CD8-positive, alpha-beta memory T cell (primary cell): ENCODE measurements around the gene ADPRM. TPM values are rescaled to one million over a fixed set of nuclear protein-coding genes. Genes with fewer than 3 reads are reported as not detected.

Experiments
- CTCF ChIA-PET: fragments of 350-600 bp; sonication (Branson Sonifier 250); formaldehyde crosslinking; loops from one replicate; lab custom pipeline; 2021; ENCODE audit warnings: antibody characterized with exemption; lab: Charles Lee
- POLR2A ChIA-PET: fragments of 350-600 bp; sonication (Branson Sonifier 250); formaldehyde crosslinking; loops from one replicate; lab custom pipeline; 2021; ENCODE audit warnings: antibody characterized with exemption; lab: Charles Lee
- DNase-seq, 5 donors: peaks; one replicate each; pipeline versions ENCODE4 v3.0.0 to v3.0.0-alpha.2; 2020 to 2022; ENCODE audit warnings: mixed read lengths in 1 of 5
- H3K27ac ChIP-seq: one replicate; pipeline ENCODE4 v1.7.0; 2013; ENCODE audit warnings: low read depth, mild to moderate bottlenecking, low read length, moderate library complexity
- H3K27me3 ChIP-seq: 2 replicates; pipeline ENCODE4 v1.7.0; 2013; ENCODE audit warnings: low read length, mild to moderate bottlenecking; ENCODE audit not compliant: insufficient read depth, poor library complexity, severe bottlenecking
- H3K36me3 ChIP-seq: 2 replicates; pipeline ENCODE4 v1.7.0; 2013; ENCODE audit warnings: mild to moderate bottlenecking, low read length, moderate library complexity; ENCODE audit not compliant: insufficient read depth
- H3K4me1 ChIP-seq: 2 replicates; pipeline ENCODE4 v1.7.0; 2013; ENCODE audit warnings: mild to moderate bottlenecking, low read length, moderate library complexity; ENCODE audit not compliant: insufficient read depth
- H3K4me3 ChIP-seq: 2 replicates; pipeline ENCODE4 v1.7.0; 2013; ENCODE audit warnings: mild to moderate bottlenecking, low read length
- H3K9me3 ChIP-seq: 2 replicates; pipeline ENCODE4 v1.7.0; 2013; ENCODE audit warnings: mild to moderate bottlenecking, low read length
- H3K27ac Mint-ChIP-seq, 8 donors: one replicate each; pipeline ENCODE4 v1.8.0; 2020 to 2021; ENCODE audit warnings: mixed read lengths in 8 of 8, mild to moderate bottlenecking in 6 of 8, inconsistent platforms in 3 of 8, moderate library complexity in 3 of 8
- H3K27me3 Mint-ChIP-seq, 2 donors: one replicate each; pipeline ENCODE4 v1.8.0; 2020 to 2021; ENCODE audit warnings: mixed read lengths in 2 of 2, mild to moderate bottlenecking in 1 of 2, moderate library complexity in 1 of 2
- H3K36me3 Mint-ChIP-seq, 3 donors: one replicate each; pipeline ENCODE4 v1.8.0; 2020 to 2021; ENCODE audit warnings: mixed read lengths in 3 of 3, inconsistent platforms in 1 of 3, mild to moderate bottlenecking in 1 of 3
- H3K4me1 Mint-ChIP-seq, 3 donors: one replicate each; pipeline ENCODE4 v1.8.0; 2020 to 2021; ENCODE audit warnings: mixed read lengths in 3 of 3, inconsistent platforms in 1 of 3, mild to moderate bottlenecking in 1 of 3
- H3K4me3 Mint-ChIP-seq, 7 donors: one replicate each; pipeline ENCODE4 v1.8.0; 2020 to 2021; ENCODE audit warnings: mixed read lengths in 7 of 7, mild to moderate bottlenecking in 6 of 7, moderate library complexity in 4 of 7, inconsistent platforms in 2 of 7
- H3K9me3 Mint-ChIP-seq, 5 donors: one replicate each; pipeline ENCODE4 v1.8.0; 2020 to 2022; ENCODE audit warnings: mixed read lengths in 5 of 5, mild to moderate bottlenecking in 3 of 5, moderate library complexity in 2 of 5, inconsistent platforms in 1 of 5
- polyA plus RNA-seq: library from polyadenylated mRNA; unstranded; fragments of 300-500 nt; fragmentation: Illumina TruSeq; gene quantifications from one replicate; pipeline ENCODE4 v1.2.3, GENCODE V29; 2021
- total RNA-seq, 2 experiments: library from RNA; stranded (reverse); gene quantifications; one replicate each; pipeline ENCODE4 v1.2.3, GENCODE V29; 2021

The ADPRM gene
- total and polyA plus RNA-seq, 3 experiments from 2014 or later, result 9.8 to 27.3 (median 10.0) TPM

DNA sequence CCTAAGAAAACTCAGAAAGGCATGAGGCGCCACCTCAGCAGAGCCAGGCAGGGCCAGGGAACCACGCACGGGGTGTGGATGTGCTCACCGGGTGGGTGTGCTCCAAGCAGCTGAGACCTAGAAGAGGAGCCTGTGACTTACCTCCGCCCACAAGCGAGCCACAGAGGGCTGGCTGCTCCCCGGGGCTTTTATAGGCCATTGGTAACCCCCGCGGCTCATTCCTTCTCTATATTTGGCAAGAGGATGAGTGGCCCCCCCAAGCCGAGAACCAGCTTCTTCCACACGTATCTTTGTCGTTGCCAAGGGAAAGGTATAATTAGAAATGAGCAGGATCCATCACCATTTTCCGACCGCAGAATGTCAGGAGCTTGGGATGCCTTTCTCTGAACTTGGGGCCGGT, 40.2 kb upstream of the ADPRM start, which contains the start of gene MYH3:
Gene MYH3 (minus strand): TSS at position 162 of the 400 bp plus-strand sequence. CDS start 2,245 bp downstream, outside the sequence.
- Mint-ChIP-seq H3K27me3 (peaks cover 0 to 2% of the 10 kb centered on the region in 2 donors), H3K9me3 (no peaks in the 10 kb centered on the region), H3K27ac (no peak within 1 kb of the TSS), H3K4me1 (peaks cover 7 to 11% (median 9%) of the 10 kb centered on the region in 3 donors), H3K36me3 (peaks cover 7 to 16% (median 15%) of the 10 kb centered on the region in 3 donors), H3K4me3 (no peak within 1 kb of the TSS)
- ChIA-PET POLR2A (no interaction called here), CTCF (interaction anchor here (3.6 kb wide), 1 partner anchor 10 kb away, joined by 13 read pairs; no protein-coding TSS in a partner anchor)
- no peak within 1 kb of the TSS for H3K27ac ChIP-seq
- DNase-seq, result no peak
- H3K4me3 ChIP-seq, result no peak within 1 kb of the TSS
- H3K4me1 ChIP-seq, result peaks cover 3% of the 10 kb centered on the region
- H3K9me3 ChIP-seq, result no peaks in the 10 kb centered on the region
- no peaks in the 10 kb centered on the region for H3K27me3 ChIP-seq
- H3K36me3 ChIP-seq, result no peaks in the 10 kb centered on the region

DNA sequence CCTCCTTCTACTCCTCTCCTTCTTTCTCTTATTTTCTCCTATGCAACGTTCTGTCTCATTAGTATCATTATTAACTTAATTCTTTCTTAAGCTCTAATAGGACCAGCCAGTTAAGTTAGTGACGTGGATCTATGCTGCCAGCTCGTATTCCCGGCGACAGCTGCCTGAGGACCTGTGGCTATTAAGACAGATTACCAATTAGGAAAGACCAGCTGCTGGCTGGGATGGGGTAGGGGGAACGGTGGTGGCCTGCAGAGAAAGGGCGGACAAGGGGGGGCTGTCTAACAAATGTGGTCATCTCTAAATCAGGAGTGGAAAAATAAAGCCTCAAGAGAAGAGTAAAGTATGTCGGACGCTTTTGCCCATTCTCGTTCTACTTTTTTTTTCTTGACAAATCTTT, 39.5 kb upstream of the ADPRM start:
- H3K9me3 ChIP-seq, result no peaks in the 10 kb centered on the region
- Mint-ChIP-seq H3K4me1 (peaks cover 5 to 10% (median 7%) of the 10 kb centered on the region in 3 donors), H3K36me3 (peaks cover 6 to 16% (median 15%) of the 10 kb centered on the region in 3 donors), H3K27ac (no peak overlapping the region), H3K4me3 (no peak overlapping the region), H3K27me3 (peaks cover 0 to under 1% of the 10 kb centered on the region in 2 donors), H3K9me3 (no peaks in the 10 kb centered on the region)
- H3K36me3 ChIP-seq, result no peaks in the 10 kb centered on the region
- CTCF ChIA-PET, result interaction anchor here (3.6 kb wide), 1 partner anchor 11 kb away, joined by 13 read pairs; no protein-coding TSS in a partner anchor
- no peak overlapping the region for H3K27ac ChIP-seq
- DNase-seq, result no peak
- POLR2A ChIA-PET, result interaction anchor here (0.6 kb wide), 1 partner anchor 86 kb away, joined by 3 read pairs; no protein-coding TSS in a partner anchor
- H3K4me1 ChIP-seq, result peaks cover 3% of the 10 kb centered on the region
- H3K4me3 ChIP-seq, result no peak overlapping the region
- no peaks in the 10 kb centered on the region for H3K27me3 ChIP-seq

DNA sequence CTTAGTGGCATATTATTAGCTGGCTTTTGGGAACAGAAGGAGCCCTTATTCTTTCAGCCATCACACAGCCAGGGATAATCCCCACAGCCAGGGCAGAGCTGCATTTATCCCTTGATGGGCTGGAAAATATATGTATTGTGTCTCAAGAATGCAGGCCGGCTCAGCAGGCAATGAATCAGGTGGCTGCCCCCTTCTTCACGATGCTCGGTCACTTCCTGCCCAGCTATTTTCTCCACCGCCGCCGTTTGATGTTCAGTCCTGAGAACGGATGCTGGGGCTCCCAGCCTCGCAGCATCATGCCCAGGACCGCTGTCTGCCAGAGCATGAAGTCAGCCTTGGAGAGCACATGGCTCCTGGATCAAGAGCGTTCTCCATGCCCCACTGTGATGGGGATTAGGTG, 36.0 kb upstream of the ADPRM start:
- Mint-ChIP-seq H3K36me3 (peaks cover 6 to 28% (median 18%) of the 10 kb centered on the region in 3 donors), H3K27me3 (no peaks in the 10 kb centered on the region), H3K4me1 (no peaks in the 10 kb centered on the region), H3K4me3 (no peak overlapping the region), H3K27ac (no peak overlapping the region), H3K9me3 (no peaks in the 10 kb centered on the region)
- ChIA-PET POLR2A (no interaction called here), CTCF (interaction anchor here (0.7 kb wide), 1 partner anchor 15 kb away, joined by 3 read pairs; no protein-coding TSS in a partner anchor)
- no peak overlapping the region for H3K4me3 ChIP-seq
- no peaks in the 10 kb centered on the region for H3K4me1 ChIP-seq
- no peak for DNase-seq
- no peaks in the 10 kb centered on the region for H3K9me3 ChIP-seq
- H3K27me3 ChIP-seq, result no peaks in the 10 kb centered on the region
- no peaks in the 10 kb centered on the region for H3K36me3 ChIP-seq
- H3K27ac ChIP-seq, result no peak overlapping the region

DNA sequence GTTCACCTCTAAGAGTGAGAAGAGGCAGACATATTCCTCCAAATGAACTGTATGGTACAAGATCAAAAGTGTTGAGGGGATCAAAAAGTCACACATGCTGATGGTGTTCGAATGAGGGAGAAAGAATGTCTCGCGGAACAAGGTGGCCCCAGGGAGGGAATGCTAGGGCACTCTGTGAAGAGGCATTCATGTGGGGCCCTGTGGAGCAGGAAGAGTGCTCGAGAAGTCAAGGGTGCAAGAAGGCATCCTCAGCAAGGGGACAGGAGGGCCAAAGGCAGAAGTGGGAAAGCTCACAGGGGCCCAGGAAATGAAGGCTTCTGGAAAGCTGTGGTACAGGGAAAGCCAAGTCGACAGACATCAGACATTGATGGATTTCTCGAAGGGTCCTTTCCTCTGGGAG, 34.2 kb upstream of the ADPRM start:
- H3K9me3 Mint-ChIP-seq, result no peaks in the 10 kb centered on the region
- Histone ChIP-seq H3K27me3 (no peaks in the 10 kb centered on the region), H3K4me3 (no peak overlapping the region), H3K36me3 (no peaks in the 10 kb centered on the region), H3K9me3 (no peaks in the 10 kb centered on the region), H3K4me1 (no peaks in the 10 kb centered on the region), H3K27ac (no peak overlapping the region)
- no peaks in the 10 kb centered on the region for H3K4me1 Mint-ChIP-seq
- H3K4me3 Mint-ChIP-seq, result no peak overlapping the region
- H3K27me3 Mint-ChIP-seq, result no peaks in the 10 kb centered on the region
- H3K36me3 Mint-ChIP-seq, result peaks cover 6 to 31% (median 18%) of the 10 kb centered on the region in 3 donors
- ChIA-PET POLR2A (no interaction called here), CTCF (interaction anchor here (0.6 kb wide), 1 partner anchor 181 kb away, joined by 3 read pairs; no protein-coding TSS in a partner anchor)
- no peak overlapping the region for H3K27ac Mint-ChIP-seq
- DNase-seq, result no peak

DNA sequence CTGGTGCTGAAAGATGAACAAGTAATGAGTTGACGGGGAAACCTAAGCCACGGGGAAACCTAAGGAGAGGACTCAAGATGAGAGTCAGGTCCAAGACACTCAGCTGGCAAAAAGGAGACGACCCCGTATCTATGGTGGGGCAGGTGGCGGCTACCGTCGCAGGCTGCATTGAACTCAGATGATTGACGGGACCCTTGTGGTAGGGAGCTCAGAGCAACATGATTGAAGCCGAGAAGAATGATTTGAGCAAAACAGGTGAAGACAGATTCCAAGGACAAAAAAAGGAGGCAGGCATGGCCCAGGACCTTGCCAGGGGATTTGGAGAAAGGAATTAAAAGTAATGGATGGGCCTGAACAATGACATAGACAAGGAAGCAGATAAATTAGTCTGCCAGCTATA, 32.8 kb upstream of the ADPRM start:
- no peak overlapping the region for H3K27ac Mint-ChIP-seq
- no peak overlapping the region for H3K27ac ChIP-seq
- no peak overlapping the region for H3K4me3 Mint-ChIP-seq
- no peaks in the 10 kb centered on the region for H3K27me3 ChIP-seq
- DNase-seq, result no peak
- H3K9me3 Mint-ChIP-seq, result no peaks in the 10 kb centered on the region
- no peak overlapping the region for H3K4me3 ChIP-seq
- CTCF ChIA-PET, result interaction anchor here (1.7 kb wide), 1 partner anchor 18 kb away, joined by 6 read pairs; no protein-coding TSS in a partner anchor
- no peaks in the 10 kb centered on the region for H3K9me3 ChIP-seq
- H3K27me3 Mint-ChIP-seq, result no peaks in the 10 kb centered on the region
- no peaks in the 10 kb centered on the region for H3K4me1 Mint-ChIP-seq
- POLR2A ChIA-PET, result no interaction called here
- H3K36me3 Mint-ChIP-seq, result peaks cover 2 to 25% (median 10%) of the 10 kb centered on the region in 3 donors
- no peaks in the 10 kb centered on the region for H3K36me3 ChIP-seq
- no peaks in the 10 kb centered on the region for H3K4me1 ChIP-seq

DNA sequence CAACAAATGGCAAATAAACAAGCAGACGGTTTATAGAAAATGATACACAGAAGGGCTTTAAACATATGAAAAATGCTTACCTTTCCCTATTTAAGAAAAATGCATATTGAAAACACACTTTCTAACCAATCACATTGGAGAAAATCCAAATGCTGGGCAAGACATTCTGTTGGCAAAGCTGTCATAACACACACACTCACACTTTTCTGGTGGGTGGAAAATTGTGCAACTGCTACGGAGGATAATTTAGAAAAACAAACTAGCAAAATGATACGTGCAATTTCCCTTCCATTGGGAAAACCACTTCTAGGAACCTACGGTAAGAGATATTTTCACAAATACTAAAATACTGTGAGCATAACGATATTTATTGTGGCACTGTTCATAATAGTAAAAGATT, 30.5 kb upstream of the ADPRM start:
- H3K27me3 Mint-ChIP-seq, result no peaks in the 10 kb centered on the region
- no peak overlapping the region for H3K4me3 Mint-ChIP-seq
- Histone ChIP-seq H3K36me3 (no peaks in the 10 kb centered on the region), H3K9me3 (no peaks in the 10 kb centered on the region), H3K27me3 (no peaks in the 10 kb centered on the region), H3K4me1 (no peaks in the 10 kb centered on the region), H3K4me3 (no peak overlapping the region), H3K27ac (no peak overlapping the region)
- POLR2A ChIA-PET, result no interaction called here
- CTCF ChIA-PET, result no interaction called here
- H3K36me3 Mint-ChIP-seq, result peaks cover 0 to 23% (median 5%) of the 10 kb centered on the region in 3 donors
- H3K27ac Mint-ChIP-seq, result no peak overlapping the region
- H3K9me3 Mint-ChIP-seq, result no peaks in the 10 kb centered on the region
- no peaks in the 10 kb centered on the region for H3K4me1 Mint-ChIP-seq
- no peak for DNase-seq

DNA sequence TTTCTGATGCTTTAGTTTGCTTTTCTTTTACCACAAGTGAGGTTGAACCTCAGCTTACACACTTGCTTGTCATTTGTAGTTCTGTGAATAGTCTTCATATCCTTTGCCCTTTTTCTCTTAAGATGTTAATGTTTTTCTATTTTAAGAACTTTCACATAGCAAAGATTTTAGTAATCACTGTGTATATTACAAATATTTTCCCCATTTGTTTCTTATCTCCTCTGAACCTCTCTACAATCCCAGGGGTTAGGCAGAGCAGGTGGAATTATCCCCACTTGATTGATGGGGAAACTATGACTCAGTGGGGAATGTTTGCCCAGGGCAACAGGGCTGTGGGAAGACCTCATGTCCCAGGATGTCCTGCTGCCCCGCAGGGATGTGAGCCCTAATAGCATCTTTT, 28.6 kb upstream of the ADPRM start:
- Histone ChIP-seq H3K9me3 (no peaks in the 10 kb centered on the region), H3K4me1 (no peaks in the 10 kb centered on the region), H3K4me3 (no peak overlapping the region), H3K36me3 (no peaks in the 10 kb centered on the region), H3K27ac (no peak overlapping the region), H3K27me3 (no peaks in the 10 kb centered on the region)
- POLR2A ChIA-PET, result no interaction called here
- H3K27me3 Mint-ChIP-seq, result no peaks in the 10 kb centered on the region
- no peak overlapping the region for H3K4me3 Mint-ChIP-seq
- H3K9me3 Mint-ChIP-seq, result no peaks in the 10 kb centered on the region
- CTCF ChIA-PET, result no interaction called here
- H3K36me3 Mint-ChIP-seq, result peaks cover 0 to 31% (median 5%) of the 10 kb centered on the region in 3 donors
- DNase-seq, result no peak
- H3K27ac Mint-ChIP-seq, result no peak overlapping the region
- H3K4me1 Mint-ChIP-seq, result no peaks in the 10 kb centered on the region

DNA sequence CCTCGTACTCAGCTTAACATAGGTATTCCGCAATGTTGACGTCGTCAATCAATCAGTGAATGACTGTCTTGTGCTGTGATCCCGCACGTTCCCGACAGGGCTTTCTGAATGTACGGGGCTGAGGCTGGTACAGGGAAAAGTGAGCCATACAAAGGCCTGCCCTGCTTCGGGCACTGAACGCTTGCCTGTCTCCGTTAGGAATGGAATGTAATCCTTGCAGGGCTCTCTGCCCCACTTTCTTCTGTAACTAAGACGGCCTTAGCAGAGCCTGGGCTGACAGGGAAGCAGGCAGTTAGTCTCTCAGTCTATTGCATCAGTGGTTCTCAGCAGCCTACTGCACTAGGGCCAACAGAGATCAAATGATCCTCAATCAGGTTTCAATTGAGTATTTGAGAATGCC, 24.1 kb upstream of the ADPRM start:
- Histone ChIP-seq H3K27me3 (no peaks in the 10 kb centered on the region), H3K4me1 (no peaks in the 10 kb centered on the region), H3K36me3 (peaks cover 6% of the 10 kb centered on the region), H3K9me3 (no peaks in the 10 kb centered on the region), H3K4me3 (no peak overlapping the region), H3K27ac (no peak overlapping the region)
- CTCF ChIA-PET, result no interaction called here
- Mint-ChIP-seq H3K27me3 (no peaks in the 10 kb centered on the region), H3K27ac (no peak overlapping the region), H3K4me3 (no peak overlapping the region), H3K36me3 (peaks cover 0 to 53% (median 11%) of the 10 kb centered on the region in 3 donors), H3K9me3 (no peaks in the 10 kb centered on the region), H3K4me1 (no peaks in the 10 kb centered on the region)
- POLR2A ChIA-PET, result no interaction called here
- no peak for DNase-seq
